Common myeloid progenitor, CD34-positive (primary cell): ENCODE measurements around the gene MICALL2.

ENCODE experiments used
- CTCF ChIA-PET: fragments of 350-600 bp; sonication (Branson Sonifier 250); formaldehyde crosslinking; loops from one replicate; lab custom pipeline; 2021; ENCODE audit warnings: antibody characterized with exemption; lab: Charles Lee
- POLR2A ChIA-PET: fragments of 350-600 bp; sonication (Branson Sonifier 250); formaldehyde crosslinking; loops from one replicate; lab custom pipeline; 2021; ENCODE audit warnings: antibody characterized with exemption; lab: Charles Lee
- DNase-seq, 3 donors: peaks; one replicate each; pipeline versions ENCODE4 v3.0.0 to v3.0.0-alpha.2; 2013
- H3K27ac ChIP-seq, 2 experiments: 1 replicate in 1 of 2; 2 replicates in 1 of 2; pipeline ENCODE4 v1.7.0; 2013; ENCODE audit warnings: inconsistent platforms in 2 of 2, low read length in 2 of 2, mild to moderate bottlenecking in 2 of 2, low read depth in 1 of 2, moderate library complexity in 1 of 2; ENCODE audit not compliant: severe bottlenecking in 2 of 2, insufficient read depth in 1 of 2, poor library complexity in 1 of 2
- H3K27me3 ChIP-seq, 5 experiments: replicated peaks in 2 of 5; 1 replicate in 3 of 5; 2 replicates in 2 of 5; pipeline versions ENCODE4 v1.6.1 to v1.7.0; 2013; ENCODE audit warnings: low read length in 4 of 5, mild to moderate bottlenecking in 2 of 5, moderate library complexity in 2 of 5, inconsistent platforms in 1 of 5; ENCODE audit not compliant: insufficient read depth in 5 of 5, control insufficient read depth in 4 of 5
- H3K36me3 ChIP-seq, 4 experiments: 1 replicate in 2 of 4; 2 replicates in 2 of 4; pipeline versions ENCODE4 v1.6.1 to v1.7.0; 2013; ENCODE audit warnings: low read length in 3 of 4, control low read depth in 1 of 4, mild to moderate bottlenecking in 1 of 4; ENCODE audit not compliant: control insufficient read depth in 4 of 4, insufficient read depth in 4 of 4
- H3K4me1 ChIP-seq, 4 experiments: 1 replicate in 3 of 4; 2 replicates in 1 of 4; pipeline versions ENCODE4 v1.6.1 to v1.7.1; 2013; ENCODE audit warnings: low read length in 3 of 4, mild to moderate bottlenecking in 3 of 4, control low read depth in 1 of 4, inconsistent platforms in 1 of 4, moderate library complexity in 1 of 4; ENCODE audit not compliant: control insufficient read depth in 4 of 4, insufficient read depth in 4 of 4; ENCODE audit errors: control extremely low read depth in 1 of 4
- H3K4me3 ChIP-seq, 7 experiments: 1 replicate in 4 of 7; 2 replicates in 3 of 7; pipeline versions ENCODE4 v1.5.1 to v1.7.0; 2013; ENCODE audit warnings: mild to moderate bottlenecking in 7 of 7, low read length in 6 of 7, moderate library complexity in 6 of 7, inconsistent platforms in 2 of 7, low read depth in 2 of 7, control low read depth in 1 of 7; ENCODE audit not compliant: insufficient read depth in 4 of 7, control insufficient read depth in 1 of 7; ENCODE audit errors: extremely low read depth in 1 of 7
- H3K9me3 ChIP-seq, 5 experiments: 1 replicate in 4 of 5; 2 replicates in 1 of 5; pipeline versions ENCODE4 v1.6.1 to v1.7.1; 2013; ENCODE audit warnings: low read length in 4 of 5, mild to moderate bottlenecking in 2 of 5, inconsistent platforms in 1 of 5, low read depth in 1 of 5, moderate library complexity in 1 of 5; ENCODE audit not compliant: control insufficient read depth in 4 of 5, insufficient read depth in 2 of 5; ENCODE audit errors: control extremely low read depth in 1 of 5
- WGBS: methylation state at CpG from one replicate; pipeline ENCODE4 v1.1.5; 2013; ENCODE audit not compliant: insufficient coverage; 5-methylcytosine and 5-hydroxymethylcytosine counted together

MICALL2 gene

DNA sequence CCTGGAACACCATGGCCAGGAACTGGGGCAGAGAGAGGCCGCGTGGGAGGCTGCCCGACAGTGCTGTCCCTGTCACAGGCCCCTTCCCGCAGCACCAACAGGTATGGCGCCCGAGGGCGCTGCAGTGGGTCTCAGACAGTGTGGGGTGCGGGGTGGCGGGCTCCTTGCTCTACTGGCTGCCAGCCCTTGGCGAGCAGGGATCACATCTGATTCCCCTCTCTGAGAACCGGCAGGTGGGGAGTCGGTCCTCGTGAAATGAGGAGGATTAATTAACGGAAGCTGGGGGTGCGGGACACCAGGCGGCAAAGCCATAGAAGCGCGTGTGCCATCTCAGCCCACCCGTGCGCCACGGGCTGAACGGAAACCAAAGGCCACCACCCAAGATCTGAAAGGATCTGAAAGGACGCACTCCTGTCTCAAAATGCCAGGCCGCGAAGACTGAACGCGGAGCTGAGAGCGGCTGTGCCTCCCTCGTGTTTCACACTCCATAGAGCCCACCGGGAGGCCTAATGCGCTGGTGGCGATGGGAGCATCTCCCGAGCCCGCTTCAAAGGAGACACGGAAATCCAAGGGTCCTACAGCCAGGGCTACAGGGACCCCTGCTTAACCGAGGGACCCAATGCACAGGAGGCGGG lies 38.1 kb upstream of the MICALL2 start:
- no peak overlapping the region for H3K27ac ChIP-seq
- peaks cover 0 to 3% (median 0%) of the 10 kb centered on the region in 4 experiments for H3K4me1 ChIP-seq
- H3K36me3 ChIP-seq: peaks cover 5 to 93% (median 62%) of the 10 kb centered on the region in 4 experiments
- ChIA-PET POLR2A (interaction anchor here (0.6 kb wide), 1 partner anchor 67 kb away, joined by 3 read pairs; no protein-coding TSS in a partner anchor), CTCF (interaction anchor here (1.0 to 1.4 kb wide), 2 partner anchors 11 to 61 kb away, joined by 4 read pairs; no protein-coding TSS in a partner anchor)
- no peaks in the 10 kb centered on the region for H3K9me3 ChIP-seq
- no peak for DNase-seq
- 97% methylated on average over 35 of the region's 37 CpGs for WGBS
- no peak overlapping the region for H3K4me3 ChIP-seq
- no peaks in the 10 kb centered on the region for H3K27me3 ChIP-seq

DNA sequence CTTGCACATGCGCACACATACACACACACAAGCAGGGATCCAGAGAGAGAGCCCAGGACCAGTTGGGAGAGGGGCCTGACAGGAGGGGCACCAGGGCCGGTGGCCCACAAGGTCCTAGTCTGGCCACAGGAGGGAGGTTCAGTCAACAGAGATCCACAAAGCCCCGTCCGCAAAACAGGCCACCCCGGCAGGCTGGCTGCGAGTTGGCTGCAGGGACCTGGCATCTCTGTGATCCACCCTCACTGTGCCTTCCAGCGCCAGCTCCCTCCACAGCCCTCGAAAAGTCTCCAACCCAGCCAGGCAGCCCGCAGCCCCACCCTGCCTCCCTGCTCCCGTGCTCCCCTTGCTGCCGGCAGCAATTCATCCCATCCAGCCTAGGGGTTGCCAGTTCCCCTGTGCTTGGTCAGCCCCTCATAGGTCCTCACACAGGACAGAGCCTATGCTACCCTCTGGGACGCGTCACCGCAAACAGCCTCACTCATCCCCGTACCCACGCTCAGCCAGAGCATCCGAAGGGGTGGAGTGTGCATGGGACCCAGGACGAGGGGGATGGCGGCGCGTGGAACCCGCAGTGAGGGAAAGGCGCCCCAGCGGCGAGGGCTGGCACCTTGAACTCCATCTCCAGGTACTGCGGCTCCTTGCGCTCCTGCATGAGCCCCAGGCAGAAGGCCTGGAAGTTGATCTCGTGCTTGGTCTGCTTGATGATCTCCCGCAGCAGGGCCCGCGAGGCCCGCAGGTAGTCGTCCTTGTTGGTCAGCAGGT lies 37.4 kb upstream of the MICALL2 start:
- over 99% methylated on average over 26 of the region's 33 CpGs for WGBS
- no peaks in the 10 kb centered on the region for H3K4me1 ChIP-seq
- CTCF ChIA-PET: no interaction called here
- no peak for DNase-seq
- H3K27ac ChIP-seq: no peak overlapping the region
- H3K27me3 ChIP-seq: no peaks in the 10 kb centered on the region
- peaks cover 4 to 92% (median 60%) of the 10 kb centered on the region in 4 experiments for H3K36me3 ChIP-seq
- POLR2A ChIA-PET: no interaction called here
- H3K9me3 ChIP-seq: no peaks in the 10 kb centered on the region
- H3K4me3 ChIP-seq: no peak overlapping the region

DNA sequence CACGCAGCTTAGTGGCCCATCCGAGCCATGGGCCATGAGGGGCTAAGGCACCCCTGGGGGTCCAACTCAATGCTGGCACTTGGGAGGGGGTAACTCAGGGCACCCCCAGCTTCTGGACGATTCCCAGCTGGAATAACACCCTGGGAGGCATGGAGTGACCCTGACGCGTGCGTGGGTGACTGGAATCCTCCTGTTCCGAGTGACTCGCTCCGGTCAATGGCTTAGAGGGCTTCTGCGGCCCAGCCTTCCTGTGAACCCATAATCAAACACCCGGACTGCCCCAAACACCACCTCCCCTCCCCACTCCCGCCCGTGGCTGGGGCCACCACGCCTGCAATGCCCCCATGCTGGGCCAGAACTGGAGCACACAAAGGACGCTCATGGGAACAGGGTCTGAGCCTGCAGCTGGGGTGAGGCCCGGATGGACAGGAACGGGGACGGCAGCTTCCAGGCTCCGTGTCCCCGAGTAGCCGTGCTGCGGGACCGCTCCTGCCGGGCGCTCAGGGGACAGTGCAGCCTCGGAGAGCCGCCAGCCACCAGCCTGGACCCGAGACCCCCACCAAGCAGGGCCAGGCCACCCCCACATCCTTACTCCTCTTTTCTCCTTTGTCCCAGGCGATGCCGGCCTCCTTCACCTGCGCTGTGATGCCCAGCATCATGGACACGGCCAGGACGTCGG lies 36.4 kb upstream of the MICALL2 start:
- Histone ChIP-seq H3K27me3 (no peaks in the 10 kb centered on the region), H3K9me3 (no peaks in the 10 kb centered on the region), H3K36me3 (peaks cover 2 to 94% (median 58%) of the 10 kb centered on the region in 4 experiments), H3K4me1 (no peaks in the 10 kb centered on the region), H3K27ac (no peak overlapping the region), H3K4me3 (no peak overlapping the region)
- ChIA-PET POLR2A (no interaction called here), CTCF (no interaction called here)
- no peak for DNase-seq
- 98% methylated on average over 29 of the region's 34 CpGs for WGBS

DNA sequence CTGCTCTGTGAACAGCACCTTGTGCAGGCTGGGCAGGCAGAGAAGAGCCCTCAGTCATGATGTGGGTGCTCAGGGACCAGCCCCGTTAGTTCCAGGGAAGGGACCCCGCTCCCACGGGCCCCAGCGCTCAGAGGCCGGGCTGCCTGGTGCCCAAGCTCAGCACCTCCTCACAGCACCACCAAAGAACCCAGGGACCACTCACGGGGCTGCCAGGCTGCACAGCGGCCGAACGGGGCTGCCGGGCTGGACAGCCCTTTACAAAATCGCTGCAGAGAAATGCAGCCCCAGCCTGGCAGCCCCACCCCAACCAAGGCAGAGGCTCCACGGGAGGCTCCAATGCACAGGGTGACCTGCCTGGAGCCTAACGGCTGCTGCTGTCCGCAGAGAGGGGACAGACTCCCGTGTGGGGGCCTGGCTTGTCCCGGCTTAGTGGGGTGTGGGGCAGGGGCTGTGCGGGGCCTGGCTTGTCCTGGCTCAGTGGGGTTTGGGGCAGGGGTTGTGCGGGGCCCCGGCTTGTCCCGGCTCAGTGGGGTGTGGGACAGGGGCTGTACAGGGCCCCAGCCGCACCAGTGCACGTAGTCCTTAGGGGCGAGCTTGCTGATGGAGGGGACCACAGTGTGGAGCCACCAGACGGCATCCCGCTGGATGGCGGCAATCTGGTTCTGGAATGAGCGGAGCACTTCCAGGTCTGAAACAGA lies 35.7 kb upstream of the MICALL2 start:
- Histone ChIP-seq H3K4me1 (no peaks in the 10 kb centered on the region), H3K27me3 (no peaks in the 10 kb centered on the region), H3K9me3 (no peaks in the 10 kb centered on the region), H3K27ac (no peak overlapping the region), H3K4me3 (no peak overlapping the region), H3K36me3 (peaks cover 0 to 94% (median 57%) of the 10 kb centered on the region in 4 experiments)
- WGBS: 97% methylated on average over 18 of the region's 27 CpGs
- CTCF ChIA-PET: interaction anchor here (1.8 kb wide), 1 partner anchor 8 kb away, joined by 4 read pairs; no protein-coding TSS in a partner anchor
- DNase-seq: no peak
- POLR2A ChIA-PET: no interaction called here

DNA sequence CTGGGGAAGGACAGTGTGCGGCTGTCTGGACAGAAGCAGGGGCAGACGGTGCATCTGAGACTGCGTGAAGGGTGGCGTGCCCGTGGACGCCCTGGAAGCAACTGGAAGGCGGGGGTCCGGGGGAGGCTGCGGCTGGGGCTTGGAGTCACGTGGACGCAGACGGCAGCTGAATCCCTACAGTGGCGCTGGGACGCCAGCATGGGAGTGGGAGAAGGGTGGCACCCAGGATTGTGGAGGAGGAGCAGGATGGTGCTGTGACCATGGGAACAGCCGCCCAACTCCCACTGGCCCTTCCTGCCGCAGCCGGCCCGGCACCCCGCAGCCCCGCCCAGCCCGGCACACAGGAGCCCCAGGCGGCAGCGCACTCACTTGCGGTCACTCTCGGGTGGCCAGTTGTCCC lies 35.2 kb upstream of the MICALL2 start:
- POLR2A ChIA-PET: no interaction called here
- Histone ChIP-seq H3K4me1 (no peaks in the 10 kb centered on the region), H3K36me3 (peaks cover 0 to 94% (median 56%) of the 10 kb centered on the region in 4 experiments), H3K9me3 (no peaks in the 10 kb centered on the region), H3K4me3 (no peak overlapping the region), H3K27ac (no peak overlapping the region), H3K27me3 (no peaks in the 10 kb centered on the region)
- WGBS: 98% methylated on average over 25 of the region's 25 CpGs
- DNase-seq: no peak
- CTCF ChIA-PET: interaction anchor here (1.8 kb wide), 1 partner anchor 9 kb away, joined by 4 read pairs; no protein-coding TSS in a partner anchor

DNA sequence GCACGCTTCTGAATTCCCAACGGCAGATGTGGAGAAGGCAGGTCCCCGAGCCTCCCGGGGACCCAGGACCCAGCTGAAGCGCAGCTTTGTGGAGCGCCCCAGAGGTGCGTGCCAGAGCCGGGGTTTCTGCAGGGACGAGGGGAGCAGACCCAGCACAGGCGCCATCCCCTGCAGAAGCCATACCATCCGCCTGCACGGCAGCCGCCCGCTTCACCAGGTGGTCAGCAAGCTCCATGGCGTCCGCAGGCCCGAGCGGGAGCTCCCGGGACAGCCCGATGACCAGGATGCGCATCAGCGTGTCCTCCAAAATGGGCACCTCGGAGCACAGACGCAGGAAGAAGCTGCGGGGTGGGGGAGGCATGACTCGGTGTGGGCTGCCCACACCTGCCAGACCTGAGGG lies 34.3 kb upstream of the MICALL2 start:
- Histone ChIP-seq H3K27me3 (no peaks in the 10 kb centered on the region), H3K27ac (no peak overlapping the region), H3K9me3 (no peaks in the 10 kb centered on the region), H3K36me3 (peaks cover 6 to 95% (median 57%) of the 10 kb centered on the region in 4 experiments), H3K4me1 (no peaks in the 10 kb centered on the region), H3K4me3 (no peak overlapping the region)
- DNase-seq: no peak
- ChIA-PET POLR2A (interaction anchor here (1.1 kb wide), 1 partner anchor 20 kb away, joined by 3 read pairs; no protein-coding TSS in a partner anchor), CTCF (interaction anchor here (1.2 to 1.8 kb wide), 2 partner anchors 10 to 15 kb away, joined by 4 to 5 read pairs; no protein-coding TSS in a partner anchor)
- 96% methylated on average over 26 of the region's 26 CpGs for WGBS
